ENCODE measurements around the gene LLPH. TPM values are rescaled to one million over a fixed set of nuclear protein-coding genes. Genes with fewer than 3 reads are reported as not detected.

The LLPH gene
- total RNA-seq, 1 experiment from 2014 or later = 33.4 TPM

- peaks cover 18 to 20% of the 10 kb centered on the region in 2 experiments for H3K9me3 Mint-ChIP-seq
- H3K36me3 Mint-ChIP-seq (ENCODE audit: insufficient read depth in 1 of 3, low read depth in 3 of 3) = peaks cover 10 to 29% (median 23%) of the 10 kb centered on the region in 3 experiments
- no peaks in the 10 kb centered on the region for H3K23me2 ChIP-seq (ENCODE audit: insufficient read length, low read depth, low read length, poor library complexity, severe bottlenecking)
- H2BK20ac ChIP-seq (ENCODE audit: low read depth, low read length, poor library complexity, severe bottlenecking) = no peak overlapping the region
- H3K56ac ChIP-seq (ENCODE audit: insufficient read length, low read depth, low read length) = no peak overlapping the region
- no peak overlapping the region for H3K9ac ChIP-seq (ENCODE audit: extremely low read depth, insufficient read length, low read length)
- no peak for DNase-seq
- peak overlapping the region in 2 of 3 experiments; percentile 91 to 96; a peak in 3 of 7 replicates for H3K27ac Mint-ChIP-seq
- no peak overlapping the region for H3K4me3 Mint-ChIP-seq
- H3K79me1 ChIP-seq (ENCODE audit: insufficient read depth, low read depth, low read length, poor library complexity, severe bottlenecking) = no peaks in the 10 kb centered on the region
- peaks cover 2% of the 10 kb centered on the region for H3K27me3 Mint-ChIP-seq (ENCODE audit: low read depth)
- H3K4me1 Mint-ChIP-seq = peaks cover 5% of the 10 kb centered on the region in 2 experiments
- H3K27me3 ChIP-seq (ENCODE audit: insufficient read depth, low read length) = no peaks in the 10 kb centered on the region
- peak; percentile 83 for TF ChIP-seq CTCF (conservative IDR thresholded peaks at IDR 0.05)
- no peak overlapping the region for H3K27ac ChIP-seq (ENCODE audit: insufficient read length, low read depth, low read length)
- H2BK12ac ChIP-seq (ENCODE audit: insufficient read length, low read depth, low read length) = no peak overlapping the region
- H3K14ac ChIP-seq (ENCODE audit: insufficient read depth, low read length) = no peak overlapping the region
- no peaks in the 10 kb centered on the region for H4K20me1 ChIP-seq (ENCODE audit: control insufficient read depth, insufficient read depth, insufficient read length)
- no peak overlapping the region for H3K23ac ChIP-seq (ENCODE audit: insufficient read length, low read depth, low read length)
- H3T11ph ChIP-seq (ENCODE audit: low read length) = no peak overlapping the region
- H2BK15ac ChIP-seq (ENCODE audit: low read depth, low read length) = no peak overlapping the region
- no peak overlapping the region for H4K91ac ChIP-seq (ENCODE audit: insufficient read length, low read depth, low read length)
- H3K4ac ChIP-seq (ENCODE audit: low read depth, low read length) = no peak overlapping the region
- H3K9me3 ChIP-seq (ENCODE audit: control insufficient read depth, low read depth, low read length) = no peaks in the 10 kb centered on the region
- H2BK5ac ChIP-seq (ENCODE audit: insufficient read length, low read length) = no peak overlapping the region
- no peak overlapping the region for H4K5ac ChIP-seq (ENCODE audit: insufficient read length, low read depth, low read length)
- no peak overlapping the region for H2AFZ ChIP-seq (ENCODE audit: low read length)
- no peak overlapping the region for H4K8ac ChIP-seq (replicated peaks; ENCODE audit: insufficient read length, low read depth, low read length)
- H3K4me2 ChIP-seq (ENCODE audit: insufficient read depth, insufficient read length, low read length) = no peak overlapping the region
- WGBS (ENCODE audit: extremely low coverage, insufficient read length, low lambda C conversion rate) = no CpG with 5 or more reads among the region's 7 CpGs
- H3K79me2 ChIP-seq (ENCODE audit: insufficient read depth, low read length) = no peaks in the 10 kb centered on the region
- H2BK120ac ChIP-seq (ENCODE audit: low read depth, low read length, poor library complexity, severe bottlenecking) = no peak overlapping the region
- no peak overlapping the region for H2AK5ac ChIP-seq (ENCODE audit: insufficient read length, low read length)
- H3K18ac ChIP-seq (ENCODE audit: insufficient read length, low read depth, low read length) = no peak overlapping the region
- H3K4me1 ChIP-seq (ENCODE audit: insufficient read depth, low read length) = no peaks in the 10 kb centered on the region
Measured at GRCh38 chr12:66144791-66145754, 14.5 kb upstream of the LLPH start.
